Mesenchymal stem cell (in vitro differentiated cells and primary cell): Measurements from ENCODE around the gene CTBS.

Experiments
- DNase-seq: peaks from one replicate; pipeline ENCODE4 v3.0.0-alpha.2; 2013
- H2AFZ ChIP-seq: one replicate; pipeline ENCODE4 v1.6.1; 2013; ENCODE audit warnings: low read depth, mild to moderate bottlenecking, control low read depth, inconsistent platforms, low read length, moderate library complexity
- H2AK5ac ChIP-seq: 2 replicates; pipeline ENCODE4 v1.6.1; 2013; ENCODE audit warnings: low read length, moderate library complexity, mild to moderate bottlenecking, inconsistent platforms; ENCODE audit not compliant: severe bottlenecking
- H2BK120ac ChIP-seq: one replicate; pipeline ENCODE4 v1.6.1; 2013; ENCODE audit warnings: low read depth, mild to moderate bottlenecking, inconsistent platforms, low read length, moderate library complexity
- H2BK12ac ChIP-seq, 2 experiments: one replicate each; pipeline ENCODE4 v1.6.1; 2013; ENCODE audit warnings: inconsistent platforms in 2 of 2, low read length in 2 of 2, mild to moderate bottlenecking in 2 of 2, moderate library complexity in 2 of 2, control low read depth in 1 of 2
- H2BK15ac ChIP-seq: one replicate; pipeline ENCODE4 v1.6.1; 2013; ENCODE audit warnings: mild to moderate bottlenecking, low read depth, inconsistent platforms; ENCODE audit not compliant: poor library complexity, severe bottlenecking
- H2BK5ac ChIP-seq: 2 replicates; pipeline ENCODE4 v1.6.1; 2013; ENCODE audit warnings: low read depth, mild to moderate bottlenecking, low read length, control low read depth, inconsistent platforms; ENCODE audit not compliant: poor library complexity, severe bottlenecking
- H3K14ac ChIP-seq, 2 experiments: one replicate each; pipeline ENCODE4 v1.6.1; 2013; ENCODE audit warnings: inconsistent platforms in 2 of 2, low read length in 2 of 2, control low read depth in 1 of 2, mild to moderate bottlenecking in 1 of 2, moderate library complexity in 1 of 2
- H3K18ac ChIP-seq, 2 experiments: one replicate each; pipeline ENCODE4 v1.6.1; 2013; ENCODE audit warnings: inconsistent platforms in 2 of 2, low read length in 2 of 2, control low read depth in 1 of 2, low read depth in 1 of 2, mild to moderate bottlenecking in 1 of 2
- H3K23ac ChIP-seq, 2 experiments: one replicate each; pipeline ENCODE4 v1.6.1; 2013; ENCODE audit warnings: inconsistent platforms in 2 of 2, low read length in 2 of 2, mild to moderate bottlenecking in 2 of 2, moderate library complexity in 2 of 2, control low read depth in 1 of 2
- H3K27ac ChIP-seq: 2 replicates; pipeline ENCODE4 v1.5.1; 2013; ENCODE audit warnings: mild to moderate bottlenecking, moderate library complexity, low read length, control low read depth, inconsistent platforms; ENCODE audit not compliant: poor library complexity, severe bottlenecking
- H3K27me3 ChIP-seq, 2 experiments: 2 replicates each; pipeline versions ENCODE4 v1.6.1 to v1.7.0; 2013; ENCODE audit warnings: low read length in 2 of 2, mild to moderate bottlenecking in 2 of 2, moderate library complexity in 2 of 2, control low read depth in 1 of 2, inconsistent platforms in 1 of 2; ENCODE audit not compliant: control insufficient read depth in 1 of 2, insufficient read depth in 1 of 2
- H3K36me3 ChIP-seq, 2 experiments: 2 replicates each; pipeline versions ENCODE4 v1.6.1 to v1.7.0; 2013; ENCODE audit warnings: low read length in 2 of 2, control low read depth in 1 of 2, inconsistent platforms in 1 of 2, low read depth in 1 of 2, mild to moderate bottlenecking in 1 of 2; ENCODE audit not compliant: insufficient read depth in 2 of 2, control insufficient read depth in 1 of 2
- H3K4ac ChIP-seq, 2 experiments: one replicate each; pipeline ENCODE4 v1.6.1; 2013; ENCODE audit warnings: inconsistent platforms in 2 of 2, low read length in 2 of 2, mild to moderate bottlenecking in 2 of 2, moderate library complexity in 2 of 2, control low read depth in 1 of 2, low read depth in 1 of 2
- H3K4me1 ChIP-seq: 2 replicates; pipeline ENCODE4 v1.6.1; 2013; ENCODE audit warnings: low read depth, low read length, control low read depth; ENCODE audit not compliant: control insufficient read depth, insufficient read depth
- H3K4me2 ChIP-seq: 2 replicates; pipeline ENCODE4 v1.6.1; 2013; ENCODE audit warnings: low read length, mild to moderate bottlenecking, inconsistent platforms; ENCODE audit not compliant: poor library complexity, severe bottlenecking
- H3K4me3 ChIP-seq, 2 experiments: 2 replicates each; pipeline versions ENCODE4 v1.5.1 to v1.7.0; 2013; ENCODE audit warnings: low read length in 2 of 2, mild to moderate bottlenecking in 2 of 2, control low read depth in 1 of 2, low read depth in 1 of 2; ENCODE audit not compliant: insufficient read depth in 1 of 2
- H3K79me1 ChIP-seq: replicated peaks from 2 replicates; pipeline ENCODE4 v1.6.1; 2013; ENCODE audit warnings: mild to moderate bottlenecking, control low read depth, low read length, inconsistent platforms; ENCODE audit not compliant: poor library complexity, severe bottlenecking
- H3K9ac ChIP-seq: 2 replicates; pipeline ENCODE4 v1.7.0; 2013; ENCODE audit warnings: mild to moderate bottlenecking, low read length, moderate library complexity
- H3K9me3 ChIP-seq: 2 replicates; pipeline ENCODE4 v1.7.0; 2013; ENCODE audit warnings: mild to moderate bottlenecking, low read length; ENCODE audit not compliant: control insufficient read depth
- H4K8ac ChIP-seq: one replicate; pipeline ENCODE4 v1.6.1; 2013; ENCODE audit warnings: inconsistent platforms, mild to moderate bottlenecking, low read length, moderate library complexity
- H4K91ac ChIP-seq: one replicate; pipeline ENCODE4 v1.6.1; 2013; ENCODE audit warnings: mild to moderate bottlenecking, low read length, inconsistent platforms
- WGBS: methylation state at CpG from one replicate; pipeline ENCODE4 v1.1.7; 2013; ENCODE audit warnings: mixed read lengths; 5-methylcytosine and 5-hydroxymethylcytosine counted together

CTBS gene

DNA sequence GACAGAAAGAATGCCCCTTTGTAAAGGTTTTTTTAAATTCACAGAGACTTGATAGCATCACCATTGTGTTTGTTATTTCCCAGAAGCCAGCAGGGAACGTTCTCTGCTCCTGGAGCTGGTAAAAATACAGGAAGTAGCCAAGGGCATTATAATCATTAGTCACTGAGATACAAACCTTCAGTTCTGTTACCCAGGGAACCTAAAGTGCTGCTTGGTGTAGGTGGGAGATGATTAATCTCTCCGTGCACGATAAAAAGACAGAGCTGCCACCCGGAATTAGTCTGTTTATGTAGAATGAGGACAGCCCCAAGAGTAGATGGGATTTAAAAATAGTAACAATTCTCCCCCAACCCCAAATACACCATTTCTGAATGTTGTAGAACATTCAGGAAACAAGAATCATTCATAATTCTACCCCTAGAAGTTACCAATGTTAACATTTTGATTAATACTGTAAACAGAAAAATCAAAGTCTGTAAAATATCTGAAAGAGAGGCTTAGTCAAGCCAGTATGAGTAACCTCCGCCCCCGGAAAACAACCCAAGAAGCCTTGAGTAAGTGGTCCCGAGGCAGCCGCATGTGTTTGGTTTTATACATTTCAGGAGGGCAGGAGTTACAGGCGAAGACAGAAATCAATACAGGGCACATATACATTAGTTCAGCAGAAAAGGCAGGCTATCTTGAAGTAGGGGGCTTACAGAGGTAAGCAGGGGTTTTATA is 45.3 kb upstream of the CTBS start:
- no peak overlapping the region for H4K8ac ChIP-seq
- WGBS, result 33% methylated on average over 7 of the region's 9 CpGs

DNA sequence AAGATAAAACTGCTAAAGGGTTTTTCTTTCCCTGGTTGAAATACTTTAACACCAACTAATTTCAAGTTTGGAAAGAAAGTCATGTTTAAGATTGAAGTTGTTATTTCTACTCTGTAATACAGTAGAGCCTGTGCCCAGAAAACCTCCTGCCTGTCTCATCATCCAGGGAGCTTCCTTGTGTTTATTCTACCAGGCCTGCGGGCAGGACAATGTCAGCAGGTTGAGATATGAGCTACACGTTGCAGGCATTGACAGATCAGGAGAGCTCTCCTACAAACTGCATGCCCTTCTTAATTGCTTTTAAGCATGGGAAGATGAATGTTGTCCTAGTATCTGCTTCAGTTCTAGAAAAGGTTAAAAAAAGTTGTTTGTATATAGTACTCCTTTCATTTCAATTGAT is 43.1 kb upstream of the CTBS start:
- Histone ChIP-seq H2AFZ (no peak overlapping the region), H3K18ac (no peak overlapping the region), H3K36me3 (no peaks in the 10 kb centered on the region), H3K27me3 (no peaks in the 10 kb centered on the region), H3K9me3 (peaks cover 12% of the 10 kb centered on the region), H2BK12ac (no peak overlapping the region), H3K4me2 (no peak overlapping the region), H3K27ac (no peak overlapping the region), H3K4me1 (peaks cover 4% of the 10 kb centered on the region), H3K79me1 (no peaks in the 10 kb centered on the region), H3K4ac (no peak overlapping the region), H4K91ac (no peak overlapping the region), H2AK5ac (no peak overlapping the region), H2BK15ac (no peak overlapping the region), H4K8ac (no peak overlapping the region), H2BK5ac (no peak overlapping the region), H3K9ac (no peak overlapping the region), H3K14ac (no peak overlapping the region), H3K4me3 (no peak overlapping the region), H3K23ac (no peak overlapping the region), H2BK120ac (no peak overlapping the region)
- DNase-seq, result no peak
- WGBS, result 26% methylated on average over 2 of the region's 2 CpGs

More for the DNA sequence above, 45.3 kb upstream of the CTBS start:
- H2BK12ac ChIP-seq, result peak overlapping the region in 1 of 2 experiments; percentile 31
- peaks cover under 1% of the 10 kb centered on the region for H3K9me3 ChIP-seq
- H3K9ac ChIP-seq, result peak overlapping the region; percentile 88
- H3K4me1 ChIP-seq, result peaks cover 4% of the 10 kb centered on the region
- no peak overlapping the region for H2AFZ ChIP-seq
- H3K18ac ChIP-seq, result no peak overlapping the region
- no peak overlapping the region for H2AK5ac ChIP-seq
- H2BK15ac ChIP-seq, result no peak overlapping the region
- no peaks in the 10 kb centered on the region for H3K79me1 ChIP-seq
- no peaks in the 10 kb centered on the region for H3K27me3 ChIP-seq
- no peak overlapping the region for H2BK120ac ChIP-seq
- peak overlapping the region; percentile 29 for H3K27ac ChIP-seq
- H3K36me3 ChIP-seq, result no peaks in the 10 kb centered on the region
- H3K4me3 ChIP-seq, result peak overlapping the region in 1 of 2 experiments; percentile 38
- no peak overlapping the region for H2BK5ac ChIP-seq
- peak; percentile 88 for DNase-seq
- H3K14ac ChIP-seq, result no peak overlapping the region
- no peak overlapping the region for H4K91ac ChIP-seq
- peak overlapping the region; percentile 56 for H3K4me2 ChIP-seq
- H3K23ac ChIP-seq, result no peak overlapping the region
- no peak overlapping the region for H3K4ac ChIP-seq

DNA sequence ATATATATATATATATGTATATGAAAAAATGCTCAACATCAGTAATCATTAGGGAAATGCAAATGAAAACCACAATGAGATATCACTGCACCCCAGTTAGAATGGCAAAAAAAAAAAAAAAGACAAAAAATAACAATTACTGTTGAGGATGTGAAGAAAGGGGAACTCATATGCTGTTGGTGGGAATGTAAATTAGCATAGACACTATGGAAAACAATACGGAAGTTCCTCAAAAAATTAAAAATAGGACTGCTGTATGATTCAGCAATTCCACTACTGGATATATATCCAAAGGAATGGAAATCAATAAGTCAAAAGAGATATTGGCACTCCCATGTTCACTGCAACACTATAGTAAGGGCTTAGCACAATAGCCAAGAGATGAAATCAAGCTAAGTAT is 41.5 kb upstream of the CTBS start:
- no CpG with 5 or more reads among the region's 1 CpG for WGBS
- no peak overlapping the region for H3K9ac ChIP-seq

DNA sequence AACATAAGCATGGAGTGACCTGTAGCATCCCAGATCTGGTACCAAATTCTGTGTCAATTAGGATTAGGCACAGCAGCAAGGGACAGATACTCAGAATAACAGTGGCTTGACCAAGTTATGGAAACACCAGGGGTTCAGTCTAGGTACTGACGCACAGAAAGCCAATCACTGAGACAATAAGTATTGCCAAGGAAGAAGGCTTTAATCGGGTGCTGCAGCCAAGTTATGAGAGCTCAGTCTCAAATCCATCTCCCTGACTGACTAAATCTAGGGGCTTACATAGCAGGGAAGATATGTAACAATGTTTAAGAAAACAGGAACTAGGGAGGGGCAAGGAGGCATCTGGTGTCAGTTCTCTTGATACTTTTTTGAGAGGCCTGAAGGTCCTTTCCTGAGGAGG is 39.6 kb upstream of the CTBS start:
- H4K8ac ChIP-seq, result no peak overlapping the region
- no peak overlapping the region for H2BK5ac ChIP-seq
- no peak overlapping the region for H2AFZ ChIP-seq
- H3K27me3 ChIP-seq, result no peaks in the 10 kb centered on the region
- DNase-seq, result no peak
- no peaks in the 10 kb centered on the region for H3K36me3 ChIP-seq
- no peak overlapping the region for H3K4ac ChIP-seq
- WGBS, result 100% methylated on average over 2 of the region's 2 CpGs
- peak overlapping the region in 1 of 2 experiments; percentile 20 for H3K4me3 ChIP-seq
- no peaks in the 10 kb centered on the region for H3K79me1 ChIP-seq
- no peak overlapping the region for H3K4me2 ChIP-seq
- H3K18ac ChIP-seq, result no peak overlapping the region
- H2BK120ac ChIP-seq, result no peak overlapping the region
- H2BK12ac ChIP-seq, result no peak overlapping the region
- H2BK15ac ChIP-seq, result no peak overlapping the region
- H3K9ac ChIP-seq, result no peak overlapping the region
- no peak overlapping the region for H4K91ac ChIP-seq
- no peak overlapping the region for H3K23ac ChIP-seq
- peaks cover 12% of the 10 kb centered on the region for H3K9me3 ChIP-seq
- H3K27ac ChIP-seq, result no peak overlapping the region
- H3K4me1 ChIP-seq, result no peaks in the 10 kb centered on the region
- H2AK5ac ChIP-seq, result no peak overlapping the region
- H3K14ac ChIP-seq, result no peak overlapping the region

More for the DNA sequence above, 41.5 kb upstream of the CTBS start:
- Histone ChIP-seq H2BK5ac (no peak overlapping the region), H3K4me1 (peaks cover 4% of the 10 kb centered on the region), H2BK120ac (no peak overlapping the region), H3K27ac (no peak overlapping the region), H2AFZ (no peak overlapping the region), H3K18ac (no peak overlapping the region), H2BK12ac (no peak overlapping the region), H4K91ac (no peak overlapping the region), H2BK15ac (no peak overlapping the region), H4K8ac (no peak overlapping the region), H3K9me3 (peaks cover 12% of the 10 kb centered on the region), H3K27me3 (no peaks in the 10 kb centered on the region), H3K23ac (no peak overlapping the region), H3K36me3 (no peaks in the 10 kb centered on the region), H3K79me1 (no peaks in the 10 kb centered on the region), H3K14ac (no peak overlapping the region), H2AK5ac (no peak overlapping the region), H3K4me2 (no peak overlapping the region), H3K4me3 (no peak overlapping the region), H3K4ac (no peak overlapping the region)
- DNase-seq, result no peak
